Measurements from ENCODE around the gene ESD. TPM values are rescaled to one million over a fixed set of nuclear protein-coding genes. Genes with fewer than 3 reads are reported as not detected.

ESD gene
- total and polyA plus RNA-seq, 2 experiments from 2014 or later = 61.0 to 123 TPM

DNA sequence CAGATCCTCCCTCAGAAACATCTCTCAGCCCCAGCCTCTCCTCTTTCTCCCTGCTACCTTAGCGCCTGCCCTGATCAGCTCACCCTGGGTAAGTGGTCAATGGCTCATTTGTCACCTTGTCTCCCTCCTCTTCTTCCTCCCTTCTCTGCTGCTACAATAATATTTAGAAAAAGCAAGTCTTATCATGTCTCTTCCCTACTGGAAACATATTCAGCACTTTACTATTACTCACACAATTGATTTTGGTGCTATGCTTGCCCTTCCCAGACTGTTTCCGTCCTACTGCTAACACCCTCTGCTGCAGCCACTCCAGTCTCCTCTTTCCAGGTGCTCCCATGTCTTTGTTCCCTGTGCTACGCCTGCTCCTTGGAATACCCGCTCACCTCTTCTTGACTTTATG lies 35.8 kb downstream of the ESD start:
- Histone ChIP-seq H3K79me2 (replicated peaks; ENCODE audit: insufficient read depth) (no peaks in the 10 kb centered on the region), H3K4me2 (no peak overlapping the region), H3K4me3 (no peak overlapping the region), H3K4me1 (ENCODE audit: insufficient read depth) (no peaks in the 10 kb centered on the region), H3K36me3 (ENCODE audit: insufficient read depth) (no peaks in the 10 kb centered on the region), H4K20me1 (replicated peaks; ENCODE audit: insufficient read depth) (no peaks in the 10 kb centered on the region), H3K9me2 (ENCODE audit: insufficient read depth) (0 out of 2 replicates have a peak, but pooled peaks cover 4% of the 10 kb centered on the region), H3F3A (replicated peaks; ENCODE audit: low read depth) (no peaks in the 10 kb centered on the region), H2AFZ (no peak overlapping the region), H3K27me3 (ENCODE audit: insufficient read depth) (no peaks in the 10 kb centered on the region), H3K27ac (ENCODE audit: low read depth) (no peak overlapping the region)
- DNase-seq (ENCODE audit: low spot score) = no peak
- TF ChIP-seq EZH2 (IDR thresholded peaks at IDR 0.05; ENCODE audit: low read depth, unreplicated experiment) (no peak), STAT1 (IDR thresholded peaks at IDR 0.05; ENCODE audit: unreplicated experiment) (no peak), POLR2AphosphoS5 (IDR thresholded peaks at IDR 0.05; ENCODE audit: low read depth) (no peak), ZNF114 (CRISPR knock-in tag; IDR thresholded peaks at IDR 0.05) (no peak), EZH2phosphoT487 (IDR thresholded peaks at IDR 0.05; ENCODE audit: unreplicated experiment) (no peak), NANOG (IDR thresholded peaks at IDR 0.05; ENCODE audit: borderline replicate concordance) (no peak), ETS1 (IDR thresholded peaks at IDR 0.05) (no peak), CREB1 (CRISPR knock-in tag; IDR thresholded peaks at IDR 0.05; ENCODE audit: low read depth) (no peak), ZNF331 (CRISPR knock-in tag; IDR thresholded peaks at IDR 0.05; ENCODE audit: low read depth) (no peak)
- no peak for ATAC-seq
- Mint-ChIP-seq H3K36me3 (ENCODE audit: low read depth) (no peaks in the 10 kb centered on the region), H3K27me3 (ENCODE audit: insufficient read depth, low read depth, poor library complexity) (peaks cover 3% of the 10 kb centered on the region), H3K27ac (0 out of 2 replicates have a peak overlapping the region, but pooled peaks have one; percentile 7), H3K4me3 (no peak overlapping the region), H3K4me1 (peaks cover 5% of the 10 kb centered on the region; the same call in 2 of the 3 replicates), H3K9me3 (no peaks in the 10 kb centered on the region)

DNA sequence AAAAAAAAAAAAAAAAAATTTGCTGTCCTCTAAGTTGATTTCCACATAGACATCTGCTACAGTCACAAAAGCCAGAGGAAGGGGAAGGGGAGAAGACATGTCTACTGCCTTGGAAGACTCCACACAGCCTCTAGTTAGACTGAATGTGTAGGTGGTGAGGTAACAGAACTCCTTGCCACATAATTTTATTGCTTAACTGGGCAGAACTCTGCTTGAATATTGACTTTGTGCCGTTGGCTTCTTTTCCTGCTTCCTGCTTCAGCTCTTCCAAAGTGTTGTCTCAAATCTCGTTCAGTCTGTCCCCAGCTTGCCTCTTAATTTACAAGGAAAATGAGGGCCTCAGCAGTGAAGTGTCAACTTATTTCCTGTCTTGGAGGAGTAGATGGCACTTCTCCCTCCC lies 37.1 kb downstream of the ESD start:
- H2AFZ ChIP-seq = no peak overlapping the region
- H3K27me3 Mint-ChIP-seq (ENCODE audit: insufficient read depth, low read depth, poor library complexity) = peaks cover 3% of the 10 kb centered on the region
- no peak for TF ChIP-seq STAT1 (IDR thresholded peaks at IDR 0.05; ENCODE audit: unreplicated experiment)
- no peak for TF ChIP-seq JUNB (IDR thresholded peaks at IDR 0.05; ENCODE audit: unreplicated experiment)
- TF ChIP-seq CREB1 (CRISPR knock-in tag; IDR thresholded peaks at IDR 0.05; ENCODE audit: low read depth) = no peak
- no peak for TF ChIP-seq NANOG (IDR thresholded peaks at IDR 0.05; ENCODE audit: borderline replicate concordance)
- no peak for TF ChIP-seq EZH2 (IDR thresholded peaks at IDR 0.05; ENCODE audit: low read depth, unreplicated experiment)
- TF ChIP-seq POLR2AphosphoS5 (IDR thresholded peaks at IDR 0.05; ENCODE audit: low read depth) = no peak
- no peak for TF ChIP-seq ZNF331 (CRISPR knock-in tag; IDR thresholded peaks at IDR 0.05; ENCODE audit: low read depth)
- no peak for TF ChIP-seq ETS1 (IDR thresholded peaks at IDR 0.05)
- TF ChIP-seq ZNF114 (CRISPR knock-in tag; IDR thresholded peaks at IDR 0.05) = no peak
- TF ChIP-seq ZNF462 (CRISPR knock-in tag; IDR thresholded peaks at IDR 0.05) = no peak
- no peak for TF ChIP-seq EZH2phosphoT487 (IDR thresholded peaks at IDR 0.05; ENCODE audit: unreplicated experiment)

More for the DNA sequence above, 37.1 kb downstream of the ESD start:
- H3K4me3 Mint-ChIP-seq = no peak overlapping the region
- Histone ChIP-seq H3K36me3 (ENCODE audit: insufficient read depth) (no peaks in the 10 kb centered on the region), H3K27me3 (ENCODE audit: insufficient read depth) (no peaks in the 10 kb centered on the region), H3K79me2 (replicated peaks; ENCODE audit: insufficient read depth) (no peaks in the 10 kb centered on the region), H3K9me2 (ENCODE audit: insufficient read depth) (0 out of 2 replicates have a peak, but pooled peaks cover 4% of the 10 kb centered on the region), H3F3A (replicated peaks; ENCODE audit: low read depth) (no peaks in the 10 kb centered on the region), H3K27ac (ENCODE audit: low read depth) (no peak overlapping the region), H3K4me1 (ENCODE audit: insufficient read depth) (no peaks in the 10 kb centered on the region), H3K4me2 (no peak overlapping the region), H3K4me3 (no peak overlapping the region), H4K20me1 (replicated peaks; ENCODE audit: insufficient read depth) (no peaks in the 10 kb centered on the region)
- H3K9me3 Mint-ChIP-seq = no peaks in the 10 kb centered on the region
- H3K27ac Mint-ChIP-seq = no peak overlapping the region
- DNase-seq (ENCODE audit: low spot score) = no peak
- ATAC-seq = no peak
- H3K4me1 Mint-ChIP-seq = peaks cover 5% of the 10 kb centered on the region; the same call in 2 of the 3 replicates
- no peaks in the 10 kb centered on the region for H3K36me3 Mint-ChIP-seq (ENCODE audit: low read depth)
